Loucy (cell line): ENCODE results near the gene CPT1B.

Experiments
- EZH2phosphoT487 ChIP-seq: fragments of 200-600 bp; IDR thresholded peaks from 2 replicates; pipeline ENCODE4 v1.6.1; 2018; ENCODE audit warnings: antibody characterized with exemption, mild to moderate bottlenecking, moderate library complexity, borderline replicate concordance
- TF ChIP-seq, protein P1 (sequence below): fragments of 200-600 bp; sonication (generic); conservative IDR thresholded peaks from 2 replicates; pipeline ENCODE4 v1.5.1; 2014; ENCODE audit warnings: mild to moderate bottlenecking, antibody characterized with exemption, low read length

DNA sequence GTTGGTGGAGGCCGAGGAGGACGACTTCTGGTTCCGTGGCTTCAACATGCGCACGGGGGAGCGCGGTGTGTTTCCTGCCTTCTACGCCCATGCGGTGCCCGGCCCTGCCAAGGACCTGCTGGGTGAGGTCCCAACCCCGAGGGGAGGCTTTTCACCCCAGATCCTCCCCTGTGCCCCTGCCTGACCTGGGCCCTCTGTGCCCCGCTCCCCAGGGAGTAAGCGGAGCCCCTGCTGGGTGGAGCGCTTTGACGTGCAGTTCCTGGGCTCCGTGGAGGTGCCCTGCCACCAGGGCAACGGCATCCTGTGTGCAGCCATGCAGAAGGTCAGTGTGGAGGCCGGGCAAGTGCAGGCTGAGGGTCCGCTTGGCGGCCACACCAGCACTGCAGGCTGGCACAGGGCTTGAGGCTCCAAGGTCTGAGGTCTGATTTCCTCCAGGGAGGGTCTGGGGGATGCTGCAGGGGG is 27.4 kb upstream of the CPT1B start:
- TF ChIP-seq, protein P1, sequence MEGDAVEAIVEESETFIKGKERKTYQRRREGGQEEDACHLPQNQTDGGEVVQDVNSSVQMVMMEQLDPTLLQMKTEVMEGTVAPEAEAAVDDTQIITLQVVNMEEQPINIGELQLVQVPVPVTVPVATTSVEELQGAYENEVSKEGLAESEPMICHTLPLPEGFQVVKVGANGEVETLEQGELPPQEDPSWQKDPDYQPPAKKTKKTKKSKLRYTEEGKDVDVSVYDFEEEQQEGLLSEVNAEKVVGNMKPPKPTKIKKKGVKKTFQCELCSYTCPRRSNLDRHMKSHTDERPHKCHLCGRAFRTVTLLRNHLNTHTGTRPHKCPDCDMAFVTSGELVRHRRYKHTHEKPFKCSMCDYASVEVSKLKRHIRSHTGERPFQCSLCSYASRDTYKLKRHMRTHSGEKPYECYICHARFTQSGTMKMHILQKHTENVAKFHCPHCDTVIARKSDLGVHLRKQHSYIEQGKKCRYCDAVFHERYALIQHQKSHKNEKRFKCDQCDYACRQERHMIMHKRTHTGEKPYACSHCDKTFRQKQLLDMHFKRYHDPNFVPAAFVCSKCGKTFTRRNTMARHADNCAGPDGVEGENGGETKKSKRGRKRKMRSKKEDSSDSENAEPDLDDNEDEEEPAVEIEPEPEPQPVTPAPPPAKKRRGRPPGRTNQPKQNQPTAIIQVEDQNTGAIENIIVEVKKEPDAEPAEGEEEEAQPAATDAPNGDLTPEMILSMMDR: no peak
- TF ChIP-seq EZH2phosphoT487: no peak
